HEK293 (cell line): ENCODE measurements around the gene IGDCC3.

Experiments used
- CTCF ChIA-PET: fragments of 350-600 bp; formaldehyde crosslinking; extraction: SDS; loops from one replicate; lab custom pipeline; 2021; ENCODE audit warnings: antibody characterized with exemption; lab: Yijun Ruan, JAX
- POLR2A ChIA-PET: fragments of 300-600 bp; formaldehyde crosslinking; extraction: SDS; loops from one replicate; lab custom pipeline; 2020; ENCODE audit warnings: antibody characterized with exemption, inconsistent platforms; lab: Yijun Ruan, JAX
- H3K27ac ChIP-seq: fragments of 200-500 bp; sonication (Bioruptor generic); 2 replicates; pipeline ENCODE4 v1.5.1; 2014; ENCODE audit warnings: low read depth, low read length, control low read depth, inconsistent platforms; ENCODE audit errors: extremely low read depth
- H3K36me3 ChIP-seq, 2 experiments: fragments of 200-500 bp in 1 of 2; sonication (Bioruptor generic) in 1 of 2; 1 replicate in 1 of 2; 2 replicates in 1 of 2; pipeline ENCODE4 v1.5.1; 2014 to 2017; ENCODE audit warnings: inconsistent platforms in 2 of 2, low read length in 2 of 2; ENCODE audit not compliant: control insufficient read depth in 2 of 2, insufficient read depth in 1 of 2
- H3K4me1 ChIP-seq: fragments of 200-500 bp; sonication (Bioruptor generic); 2 replicates; pipeline ENCODE4 v1.5.1; 2014; ENCODE audit warnings: mild to moderate bottlenecking, low read length, inconsistent platforms; ENCODE audit not compliant: control insufficient read depth, insufficient read depth
- H3K4me3 ChIP-seq: 2 replicates; pipeline ENCODE4 v1.5.1; 2011; ENCODE audit warnings: low read depth, mild to moderate bottlenecking, control low read depth, low read length, moderate library complexity
- H3K9me3 ChIP-seq: fragments of 200-500 bp; sonication (Bioruptor generic); 2 replicates; pipeline ENCODE4 v1.5.1; 2014; ENCODE audit warnings: low read depth, low read length, inconsistent platforms; ENCODE audit not compliant: control insufficient read depth, insufficient read depth
- BCL11A ChIP-seq: fragments of 450-650 bp; formaldehyde crosslinking; IDR thresholded peaks from 2 replicates; pipeline ENCODE4 v1.5.1; 2016; ENCODE audit warnings: low read depth, missing biosample characterization, missing genetic modification characterization
- HOXC10 ChIP-seq: sonication (generic); formaldehyde crosslinking; IDR thresholded peaks from 2 replicates; pipeline ENCODE4 v1.8.1; 2023; ENCODE audit warnings: mild to moderate bottlenecking, missing genetic modification reagents
- PATZ1 ChIP-seq: fragments of 450-650 bp; formaldehyde crosslinking; IDR thresholded peaks from 2 replicates; pipeline ENCODE4 v1.5.1; 2016; ENCODE audit warnings: missing biosample characterization, missing genetic modification characterization
- RBAK ChIP-seq: fragments of 450-650 bp; formaldehyde crosslinking; IDR thresholded peaks from 2 replicates; pipeline ENCODE4 v1.5.1; 2016; ENCODE audit warnings: missing biosample characterization, missing genetic modification characterization
- ZNF133 ChIP-seq: fragments of 450-650 bp; formaldehyde crosslinking; IDR thresholded peaks from 2 replicates; pipeline ENCODE4 v1.5.1; 2016; ENCODE audit warnings: missing biosample characterization, missing genetic modification characterization
- ZNF311 ChIP-seq: fragments of 450-650 bp; formaldehyde crosslinking; IDR thresholded peaks from 2 replicates; pipeline ENCODE4 v1.5.1; 2017; ENCODE audit warnings: missing biosample characterization, missing genetic modification characterization, borderline replicate concordance
- ZNF341 ChIP-seq: fragments of 450-650 bp; formaldehyde crosslinking; IDR thresholded peaks from 2 replicates; pipeline ENCODE4; 2016; ENCODE audit warnings: low read depth, missing biosample characterization, missing genetic modification characterization
- ZNF488 ChIP-seq: fragments of 450-650 bp; formaldehyde crosslinking; IDR thresholded peaks from 2 replicates; pipeline ENCODE4 v1.5.1; 2016; ENCODE audit warnings: missing biosample characterization, missing genetic modification characterization
- ZNF544 ChIP-seq: fragments of 450-650 bp; formaldehyde crosslinking; IDR thresholded peaks from 2 replicates; pipeline ENCODE4 v1.5.0; 2017; ENCODE audit warnings: missing biosample characterization, missing genetic modification characterization
- ZNF623 ChIP-seq: fragments of 450-650 bp; formaldehyde crosslinking; IDR thresholded peaks from 2 replicates; pipeline ENCODE4 v1.5.1; 2016; ENCODE audit warnings: missing biosample characterization, missing genetic modification characterization
- ZNF639 ChIP-seq: fragments of 450-650 bp; formaldehyde crosslinking; IDR thresholded peaks from 2 replicates; pipeline ENCODE4 v1.5.1; 2016; ENCODE audit warnings: missing biosample characterization, missing genetic modification characterization
- ZNF830 ChIP-seq: fragments of 450-650 bp; IDR thresholded peaks from 2 replicates; pipeline ENCODE4 v1.5.0; 2018; ENCODE audit warnings: missing biosample characterization, missing genetic modification characterization, low read depth, mild to moderate bottlenecking, moderate library complexity
- ZNF843 ChIP-seq: fragments of 450-650 bp; formaldehyde crosslinking; IDR thresholded peaks from 2 replicates; pipeline ENCODE4 v1.5.1; 2016; ENCODE audit warnings: missing biosample characterization, missing genetic modification characterization
- ZSCAN16 ChIP-seq: fragments of 450-650 bp; formaldehyde crosslinking; IDR thresholded peaks from 2 replicates; pipeline ENCODE4 v1.5.1; 2016; ENCODE audit warnings: missing biosample characterization, missing genetic modification characterization
- TF ChIP-seq, protein P1 (sequence below): fragments of 450-650 bp; formaldehyde crosslinking; IDR thresholded peaks from 2 replicates; pipeline ENCODE4 v1.5.1; 2016; ENCODE audit warnings: missing biosample characterization, missing genetic modification characterization
- TF ChIP-seq, protein P2 (sequence below): fragments of 450-650 bp; formaldehyde crosslinking; IDR thresholded peaks from 2 replicates; pipeline ENCODE4 v1.5.1; 2016; ENCODE audit warnings: missing biosample characterization, missing genetic modification characterization, borderline replicate concordance

Gene IGDCC3

GRCh38 chr15:65329288-65329983 lies 48.4 kb downstream of the IGDCC3 start (continued):
- TF ChIP-seq, protein P1, sequence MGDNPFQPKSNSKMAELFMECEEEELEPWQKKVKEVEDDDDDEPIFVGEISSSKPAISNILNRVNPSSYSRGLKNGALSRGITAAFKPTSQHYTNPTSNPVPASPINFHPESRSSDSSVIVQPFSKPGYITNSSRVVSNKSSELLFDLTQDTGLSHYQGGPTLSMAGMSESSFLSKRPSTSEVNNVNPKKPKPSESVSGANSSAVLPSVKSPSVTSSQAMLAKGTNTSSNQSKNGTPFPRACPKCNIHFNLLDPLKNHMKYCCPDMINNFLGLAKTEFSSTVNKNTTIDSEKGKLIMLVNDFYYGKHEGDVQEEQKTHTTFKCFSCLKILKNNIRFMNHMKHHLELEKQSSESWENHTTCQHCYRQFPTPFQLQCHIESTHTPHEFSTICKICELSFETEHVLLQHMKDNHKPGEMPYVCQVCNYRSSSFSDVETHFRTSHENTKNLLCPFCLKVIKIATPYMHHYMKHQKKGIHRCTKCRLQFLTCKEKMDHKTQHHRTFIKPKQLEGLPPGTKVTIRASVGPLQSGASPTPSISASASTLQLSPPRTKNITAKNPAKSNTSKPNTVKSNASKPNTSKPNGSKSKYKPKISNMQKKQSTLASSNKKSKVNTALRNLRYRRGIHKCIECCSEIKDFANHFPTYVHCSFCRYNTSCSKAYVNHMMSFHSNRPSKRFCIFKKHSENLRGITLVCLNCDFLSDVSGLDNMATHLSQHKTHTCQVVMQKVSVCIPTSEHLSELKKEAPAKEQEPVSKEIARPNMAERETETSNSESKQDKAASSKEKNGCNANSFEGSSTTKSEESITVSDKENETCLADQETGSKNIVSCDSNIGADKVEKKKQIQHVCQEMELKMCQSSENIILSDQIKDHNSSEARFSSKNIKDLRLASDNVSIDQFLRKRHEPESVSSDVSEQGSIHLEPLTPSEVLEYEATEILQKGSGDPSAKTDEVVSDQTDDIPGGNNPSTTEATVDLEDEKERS (tag by site-specific recombination), result no peak
- TF ChIP-seq ZNF341 (tag by site-specific recombination) (no peak), ZNF488 (no peak), PATZ1 (tag by site-specific recombination) (no peak), ZNF830 (tag by site-specific recombination) (no peak)

GRCh38 chr15:65328506-65329287 lies 49.1 kb downstream of the IGDCC3 start:
- Histone ChIP-seq H3K36me3 (no peaks in the 10 kb centered on the region), H3K4me3 (no peak overlapping the region), H3K9me3 (no peaks in the 10 kb centered on the region), H3K4me1 (no peaks in the 10 kb centered on the region), H3K27ac (no peak overlapping the region)
- ChIA-PET CTCF (interaction anchor here (0.6 to 4.6 kb wide), 3 partner anchors 9 to 57 kb away, joined by 3 to 27 read pairs (median 5); no protein-coding TSS in a partner anchor), POLR2A (no interaction called here)
- TF ChIP-seq ZNF544 (tag by site-specific recombination) (no peak), ZNF133 (tag by site-specific recombination) (no peak), ZNF623 (tag by site-specific recombination) (no peak), ZSCAN16 (tag by site-specific recombination) (no peak), HOXC10 (no peak), RBAK (tag by site-specific recombination) (no peak), ZNF843 (tag by site-specific recombination) (no peak), ZNF311 (tag by site-specific recombination) (no peak)

- POLR2A ChIA-PET, result interaction anchor here (0.9 kb wide), 1 partner anchor 23 kb away, joined by 6 read pairs; the partner anchor contains the start of gene RNU5B-1
- Histone ChIP-seq H3K9me3 (no peaks in the 10 kb centered on the region), H3K4me3 (no peak overlapping the region), H3K36me3 (no peaks in the 10 kb centered on the region), H3K27ac (no peak overlapping the region), H3K4me1 (no peaks in the 10 kb centered on the region)
- CTCF ChIA-PET, result interaction anchor here (1.0 to 16.1 kb wide), 4 partner anchors 8 to 72 kb away, joined by 3 to 454 read pairs (median 16); partner anchors contain the start of gene IGDCC3
- TF ChIP-seq, protein P2, sequence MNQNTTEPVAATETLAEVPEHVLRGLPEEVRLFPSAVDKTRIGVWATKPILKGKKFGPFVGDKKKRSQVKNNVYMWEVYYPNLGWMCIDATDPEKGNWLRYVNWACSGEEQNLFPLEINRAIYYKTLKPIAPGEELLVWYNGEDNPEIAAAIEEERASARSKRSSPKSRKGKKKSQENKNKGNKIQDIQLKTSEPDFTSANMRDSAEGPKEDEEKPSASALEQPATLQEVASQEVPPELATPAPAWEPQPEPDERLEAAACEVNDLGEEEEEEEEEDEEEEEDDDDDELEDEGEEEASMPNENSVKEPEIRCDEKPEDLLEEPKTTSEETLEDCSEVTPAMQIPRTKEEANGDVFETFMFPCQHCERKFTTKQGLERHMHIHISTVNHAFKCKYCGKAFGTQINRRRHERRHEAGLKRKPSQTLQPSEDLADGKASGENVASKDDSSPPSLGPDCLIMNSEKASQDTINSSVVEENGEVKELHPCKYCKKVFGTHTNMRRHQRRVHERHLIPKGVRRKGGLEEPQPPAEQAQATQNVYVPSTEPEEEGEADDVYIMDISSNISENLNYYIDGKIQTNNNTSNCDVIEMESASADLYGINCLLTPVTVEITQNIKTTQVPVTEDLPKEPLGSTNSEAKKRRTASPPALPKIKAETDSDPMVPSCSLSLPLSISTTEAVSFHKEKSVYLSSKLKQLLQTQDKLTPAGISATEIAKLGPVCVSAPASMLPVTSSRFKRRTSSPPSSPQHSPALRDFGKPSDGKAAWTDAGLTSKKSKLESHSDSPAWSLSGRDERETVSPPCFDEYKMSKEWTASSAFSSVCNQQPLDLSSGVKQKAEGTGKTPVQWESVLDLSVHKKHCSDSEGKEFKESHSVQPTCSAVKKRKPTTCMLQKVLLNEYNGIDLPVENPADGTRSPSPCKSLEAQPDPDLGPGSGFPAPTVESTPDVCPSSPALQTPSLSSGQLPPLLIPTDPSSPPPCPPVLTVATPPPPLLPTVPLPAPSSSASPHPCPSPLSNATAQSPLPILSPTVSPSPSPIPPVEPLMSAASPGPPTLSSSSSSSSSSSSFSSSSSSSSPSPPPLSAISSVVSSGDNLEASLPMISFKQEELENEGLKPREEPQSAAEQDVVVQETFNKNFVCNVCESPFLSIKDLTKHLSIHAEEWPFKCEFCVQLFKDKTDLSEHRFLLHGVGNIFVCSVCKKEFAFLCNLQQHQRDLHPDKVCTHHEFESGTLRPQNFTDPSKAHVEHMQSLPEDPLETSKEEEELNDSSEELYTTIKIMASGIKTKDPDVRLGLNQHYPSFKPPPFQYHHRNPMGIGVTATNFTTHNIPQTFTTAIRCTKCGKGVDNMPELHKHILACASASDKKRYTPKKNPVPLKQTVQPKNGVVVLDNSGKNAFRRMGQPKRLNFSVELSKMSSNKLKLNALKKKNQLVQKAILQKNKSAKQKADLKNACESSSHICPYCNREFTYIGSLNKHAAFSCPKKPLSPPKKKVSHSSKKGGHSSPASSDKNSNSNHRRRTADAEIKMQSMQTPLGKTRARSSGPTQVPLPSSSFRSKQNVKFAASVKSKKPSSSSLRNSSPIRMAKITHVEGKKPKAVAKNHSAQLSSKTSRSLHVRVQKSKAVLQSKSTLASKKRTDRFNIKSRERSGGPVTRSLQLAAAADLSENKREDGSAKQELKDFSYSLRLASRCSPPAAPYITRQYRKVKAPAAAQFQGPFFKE (tag by site-specific recombination), result no peak
- TF ChIP-seq ZNF639 (tag by site-specific recombination), result no peak
- TF ChIP-seq BCL11A, result no peak
These were observed 50.0 kb downstream of the IGDCC3 start for GRCh38 chr15:65327651-65328393.
